HG03521 (cell line): Measurements from ENCODE around the gene INKA1.
A peak's percentile ranks its signal among the peaks of the same experiment; 100 is the strongest.
"Not testable (repeated sequence)": the region's sequence is repeated elsewhere in the genome, so short reads cannot be mapped to it uniquely, and the experiment has no call there.

Source experiments
- ATAC-seq: cut with Tn5 transposase; IDR thresholded peaks from one replicate; pipeline ENCODE4 v1.9.1; 2021; ENCODE audit warnings: mild to moderate bottlenecking, moderate library complexity; ENCODE audit not compliant: unreplicated experiment

The INKA1 gene

DNA sequence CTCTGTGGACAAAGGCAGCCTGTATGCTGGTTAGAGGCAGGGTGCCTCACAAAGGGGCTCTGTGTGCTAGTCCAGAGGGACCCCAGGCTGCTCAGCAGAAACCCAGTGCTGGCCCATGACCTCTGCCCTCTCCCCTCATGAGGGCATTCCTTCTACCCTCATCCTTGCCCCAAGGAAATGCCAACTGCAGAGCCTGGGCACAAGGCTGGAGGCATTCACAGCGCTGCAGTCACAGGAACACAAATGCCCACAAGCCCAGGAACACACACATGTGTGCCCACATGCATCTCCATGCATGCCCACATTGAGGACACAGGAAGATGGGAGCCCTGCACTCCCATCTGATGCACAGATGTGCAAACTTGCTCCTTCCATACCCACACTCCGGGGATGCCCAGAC is 3.8 kb downstream of the INKA1 start:
- ATAC-seq, result no peak

GRCh38 chr3:49807431-49808114 is 4.5 kb downstream of the INKA1 start:
- no peak for ATAC-seq

- no peak for ATAC-seq
These were observed 9.9 kb downstream of the INKA1 start for GRCh38 chr3:49812916-49813496.

DNA sequence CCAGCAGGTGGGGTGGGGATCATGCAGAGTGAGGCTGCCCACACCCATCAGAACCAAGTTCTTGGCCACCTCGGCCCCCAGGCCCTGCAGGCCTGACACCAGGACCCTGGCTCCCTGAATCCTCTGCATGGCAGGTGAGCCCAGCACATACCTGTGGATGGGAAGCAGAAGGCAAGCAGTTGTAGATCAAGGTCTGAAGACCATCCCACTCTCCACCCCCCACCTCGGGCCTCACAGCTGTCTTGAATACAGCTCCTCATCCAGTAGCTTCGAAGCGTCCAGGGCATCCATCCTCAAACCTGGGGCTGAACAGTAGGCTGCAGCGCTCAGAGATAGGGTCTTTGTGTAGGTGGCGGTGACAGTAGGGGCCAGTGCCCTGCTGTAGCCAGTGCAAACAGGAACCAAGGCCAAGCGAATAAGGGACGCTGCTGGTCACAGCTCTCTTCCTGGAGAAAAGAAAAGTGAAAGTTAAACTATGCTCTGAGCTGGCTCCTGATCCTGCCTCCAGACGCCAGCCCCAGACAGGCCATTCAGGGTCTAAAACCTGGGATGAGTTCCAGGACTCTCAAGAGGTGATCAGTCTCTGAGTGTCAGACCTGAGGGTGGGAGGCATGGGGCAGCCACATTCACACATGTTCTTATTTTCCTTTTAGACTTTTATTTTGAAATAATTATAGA is 10.6 kb downstream of the INKA1 start, which contains the start of gene UBA7:
Gene UBA7, minus strand, starts transcription at position 457 of the 678 bp plus-strand sequence. Its CDS starts 166 bp downstream, at position 291.
- peak; percentile 61 for ATAC-seq

GRCh38 chr3:49823131-49823530 is 20.1 kb downstream of the INKA1 start:
- not testable (repeated sequence) for ATAC-seq

DNA sequence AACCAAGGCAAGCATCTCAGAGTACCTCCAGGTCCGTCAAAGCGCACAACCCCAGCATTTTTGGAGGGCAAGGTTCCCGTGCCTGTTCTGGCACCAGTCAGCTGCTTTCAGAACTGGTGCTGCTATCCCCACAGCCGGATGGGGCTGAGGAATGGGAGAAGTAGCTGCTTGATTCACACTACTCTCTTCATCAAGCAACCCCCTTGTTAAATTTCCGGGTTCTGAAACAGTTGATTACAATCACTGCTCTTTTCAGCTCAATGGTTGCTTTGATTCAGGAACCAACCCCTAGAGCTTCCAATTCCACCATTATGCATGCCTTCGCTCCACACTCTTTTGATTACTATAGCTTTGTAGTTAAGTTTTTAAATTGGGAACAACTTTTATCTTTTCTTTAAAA is 23.0 kb downstream of the INKA1 start:
- no peak for ATAC-seq

DNA sequence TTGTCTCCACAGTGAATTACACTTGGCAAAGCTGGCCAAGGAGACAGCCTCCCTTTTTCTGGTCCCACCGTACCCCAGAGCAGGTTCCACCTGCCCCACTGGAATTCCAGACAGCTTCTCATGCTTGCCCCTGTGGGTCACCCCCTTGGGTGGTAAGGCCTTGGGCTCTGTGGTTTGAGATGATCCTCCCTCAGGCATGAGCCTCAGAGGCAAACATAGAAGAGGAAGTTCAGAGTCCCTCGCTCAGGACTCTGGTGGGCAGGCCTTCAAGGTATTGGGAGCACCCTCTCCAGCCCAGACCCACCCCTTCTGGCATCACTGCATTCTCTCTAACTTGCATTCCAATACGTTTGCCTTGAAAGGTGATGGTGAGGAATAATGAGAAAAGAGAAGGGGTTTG is 28.3 kb downstream of the INKA1 start:
- ATAC-seq, result no peak

- no peak for ATAC-seq
These were observed 36.2 kb downstream of the INKA1 start for GRCh38 chr3:49839193-49839809.

DNA sequence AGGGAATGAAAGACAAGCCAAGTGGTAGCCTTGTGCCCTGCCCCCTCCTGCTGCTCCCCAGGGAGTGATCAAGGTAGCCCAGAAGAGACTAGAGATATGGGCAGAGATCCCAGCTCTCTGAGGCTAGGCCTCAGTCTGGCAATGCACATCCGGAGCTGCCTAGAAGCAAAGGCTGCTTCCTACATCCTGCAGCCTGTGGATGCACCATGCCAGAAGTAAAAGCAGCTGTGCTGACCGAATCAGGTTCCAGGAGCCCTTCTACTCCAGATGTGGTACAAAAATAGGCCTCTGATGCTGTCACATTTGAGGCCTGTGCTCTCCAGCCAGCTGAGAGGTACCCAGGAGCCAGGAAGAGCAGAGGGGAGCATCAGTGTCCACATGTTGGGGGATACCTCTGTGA is 37.3 kb downstream of the INKA1 start:
- ATAC-seq, result no peak

- no peak for ATAC-seq
These were observed 38.1 kb downstream of the INKA1 start for GRCh38 chr3:49841126-49841696.

- no peak for ATAC-seq
These were observed 38.7 kb downstream of the INKA1 start for GRCh38 chr3:49841806-49842205.

DNA sequence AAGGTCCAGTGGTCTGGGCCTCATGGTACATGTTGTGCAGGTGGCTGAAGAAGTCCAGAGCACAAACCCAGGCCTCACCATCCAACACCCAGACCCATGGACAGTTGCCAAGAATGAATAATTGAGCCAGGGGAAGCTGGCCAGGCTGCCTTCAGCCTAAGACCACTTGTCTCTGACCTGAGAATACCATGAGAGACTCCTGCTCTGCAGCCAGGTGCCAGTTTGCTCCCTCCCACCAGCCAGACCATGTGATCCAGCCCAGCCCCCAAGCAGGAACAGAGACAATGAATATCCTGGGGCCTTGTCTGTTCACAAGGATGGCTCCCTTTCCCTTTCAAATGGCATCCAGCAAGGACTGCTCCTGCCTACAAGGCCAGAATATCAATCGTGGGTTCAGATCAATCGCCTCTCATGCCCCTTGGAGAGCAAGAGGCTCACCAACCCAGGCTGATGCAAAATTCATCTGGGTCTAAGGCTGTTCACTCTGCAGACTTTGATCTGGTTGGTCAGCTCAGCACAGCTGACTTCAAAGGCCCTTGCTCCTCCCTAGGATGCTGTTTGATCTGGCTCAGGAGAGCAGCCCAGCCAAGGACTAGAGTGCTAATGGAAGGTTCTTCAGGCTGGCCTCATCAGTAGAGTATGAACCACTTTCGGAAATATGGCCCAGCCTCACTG is 39.9 kb downstream of the INKA1 start:
- no peak for ATAC-seq

- no peak for ATAC-seq
These were observed 41.6 kb downstream of the INKA1 start for GRCh38 chr3:49844464-49845183.

DNA sequence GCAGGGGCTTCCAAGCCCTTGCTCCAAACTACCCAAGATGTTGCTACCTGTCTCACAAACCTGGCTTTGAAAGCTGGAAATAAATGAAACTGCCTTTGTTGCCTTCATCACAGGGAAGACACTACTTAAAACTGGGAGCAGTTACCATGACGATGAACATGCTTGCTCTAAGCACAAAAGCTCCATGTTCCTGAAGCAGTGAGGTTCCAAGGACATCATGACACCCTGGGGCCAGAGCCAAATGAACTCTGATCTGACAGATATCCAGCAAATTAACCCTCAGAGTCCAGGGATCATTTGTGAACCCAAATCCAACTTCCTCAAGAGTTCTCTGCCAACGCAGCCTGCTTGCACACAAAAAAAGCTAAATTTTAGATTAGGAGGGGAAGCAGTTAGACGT is 42.6 kb downstream of the INKA1 start:
- ATAC-seq, result no peak
